Heart left ventricle (tissue), 16 donors: Measurements from ENCODE around the gene PF4V1. TPM values are rescaled to one million over a fixed set of nuclear protein-coding genes. Genes with fewer than 3 reads are reported as not detected.

Source experiments
- ATAC-seq, 4 donors: fragments of 200-7000 bp; cut with Tn5 transposase; one replicate each; pipeline ENCODE4 v1.9.1; 2020 to 2022; ENCODE audit warnings: moderate library complexity in 4 of 4, mild to moderate bottlenecking in 3 of 4, moderate number of reproducible peaks in 1 of 4
- DNase-seq, 5 donors: peaks; one replicate each; pipeline ENCODE4 v3.0.0-alpha.2; 2020
- H3K27ac ChIP-seq, 12 donors: fragments of 200-600 bp; sonication (generic) in 4 of 12; one replicate each; pipeline versions ENCODE4 v1.5.0 to v1.8.0; 2016 to 2022; ENCODE audit warnings: mild to moderate bottlenecking in 2 of 12
- H3K27me3 ChIP-seq, 9 donors: fragments of 200-600 bp; sonication (generic) in 2 of 9; one replicate each; pipeline versions ENCODE4 v1.5.1 to v1.8.0; 2016 to 2022; ENCODE audit warnings: mild to moderate bottlenecking in 3 of 9
- H3K36me3 ChIP-seq, 9 donors: fragments of 200-600 bp; sonication (generic) in 2 of 9; one replicate each; pipeline versions ENCODE4 v1.5.0 to v1.8.0; 2018 to 2022; ENCODE audit warnings: mild to moderate bottlenecking in 2 of 9
- H3K4me1 ChIP-seq, 12 donors: fragments of 200-600 bp; sonication (generic) in 4 of 12; one replicate each; pipeline versions ENCODE4 v1.5.0 to v1.8.0; 2016 to 2022; ENCODE audit warnings: mild to moderate bottlenecking in 3 of 12
- H3K4me3 ChIP-seq, 12 donors: fragments of 200-600 bp; sonication (generic) in 4 of 12; one replicate each; pipeline versions ENCODE4 v1.5.0 to v1.8.0; 2017 to 2022; ENCODE audit warnings: mild to moderate bottlenecking in 9 of 12, moderate library complexity in 4 of 12
- H3K9me3 ChIP-seq, 12 donors: fragments of 200-600 bp; sonication (generic) in 4 of 12; one replicate each; pipeline versions ENCODE4 v1.5.0 to v1.8.0; 2016 to 2022; ENCODE audit warnings: mild to moderate bottlenecking in 1 of 12
- CTCF ChIP-seq, 12 donors: fragments of 200-600 bp; sonication (generic) in 4 of 12; IDR thresholded peaks; one replicate each; pipeline versions ENCODE4 v1.5.0 to v1.8.0; 2018 to 2022; ENCODE audit warnings: antibody characterized with exemption in 12 of 12, mild to moderate bottlenecking in 5 of 12
- POLR2A ChIP-seq, 2 donors: fragments of 450-650 bp; IDR thresholded peaks; one replicate each; pipeline ENCODE4 v1.6.1; 2017; ENCODE audit warnings: antibody characterized with exemption in 2 of 2, mild to moderate bottlenecking in 2 of 2, moderate library complexity in 2 of 2
- WGBS, 4 donors: extraction: QIAGEN DNeasy Blood & Tissue Kit in 2 of 4; methylation state at CpG; one replicate each; pipeline versions ENCODE4 v1.1.5 to v1.1.7; 2013 to 2018; 5-methylcytosine and 5-hydroxymethylcytosine counted together
- intact Hi-C, 10 donors: fragments of 100-400 bp; cut with DNase I; formaldehyde crosslinking; loops; one replicate each; pipeline versions ENCODE4 v1.11.1 to v1.14.2; 2022
- polyA plus RNA-seq, 2 donors: library from polyadenylated mRNA; stranded (reverse); fragments of 200-250 nt; gene quantifications; one replicate each; pipeline ENCODE4 v1.2.3, GENCODE V29; 2013
- total RNA-seq, 9 donors: library from RNA; depleted of rRNA in 2 of 9; stranded (reverse); fragments of >200 nt in 2 of 9; fragmentation: NEBNext Ultra II Directional in 3 of 9; extraction: Animal tissue kit (Norgen Biotek cat#: 25700) in 3 of 9; gene quantifications; one replicate each; pipeline versions ENCODE4 v1.1.0 to v1.2.4, GENCODE V29; 2016 to 2023
- donor health status: ischemic (EF 13 %, LVEDD 7.1; RV severe dilation, severe dysfunction).
- donor health status: healthy with polysubstance abuse.
- donor health status: DM: no; HTN: yes; CAD: no.
- donor health status: DM: no; HTN: no; CAD: no.
- donor health status: ischemic (EF 25% LVEDD 6.9; RV normal size, moderate dysfunction).
- donor health status: ischemic (EF 25% LVEDD 5.7; RV mildly dilated, moderate dysfunction).
- donor health status: healthy.
- donor health status: DM: yes; HTN: yes; CAD: no.
- donor health status: ischemic (EF 35%, LVEDD 5.7; RV mildly dilated, moderate dysfunction).
- donor health status: nonischemic (EF 11% LVEDD 7.7; RV severe dilation, severe dysfunction).
- donor health status: DM: yes; HTN: yes; CAD: no.
- donor health status: PGD.
- donor health status: ischemic (EF 29% LVEDD 5.4; RV normal size, mild dysfunction).
- donor health status: nonischemic (EF 23%, LVEDD 6.1; RV moderate dilation, normal function).

PF4V1 gene
- total and polyA plus RNA-seq, 11 donors, result 0.93 TPM; not detected in 10

DNA sequence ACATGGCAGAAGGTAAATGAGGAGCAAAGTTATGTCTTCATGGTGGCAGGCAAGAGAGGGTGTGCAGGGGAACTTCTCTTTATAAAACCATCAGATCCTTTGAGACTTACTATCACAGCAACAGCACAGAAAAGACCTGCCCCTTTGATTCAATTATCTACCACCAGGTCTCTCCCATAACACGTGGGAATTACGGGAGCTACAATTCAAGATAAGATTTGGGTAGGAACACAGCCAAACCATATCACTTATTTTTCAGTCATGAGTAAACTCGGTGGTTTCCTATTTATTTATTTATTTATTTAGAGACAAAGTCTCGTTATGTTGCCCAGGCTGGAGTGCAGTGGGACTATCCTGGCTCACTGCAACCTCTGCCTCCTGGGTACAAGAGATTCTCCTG, 38.2 kb downstream of the PF4V1 start:
- intact Hi-C loops, result no loop called here
- H3K4me1 ChIP-seq, result peaks cover 0 to 6% (median 0%) of the 10 kb centered on the region in 12 donors
- H3K9me3 ChIP-seq, result no peaks in the 10 kb centered on the region
- no peak for ATAC-seq
- TF ChIP-seq POLR2A (IDR thresholded peaks at IDR 0.05) (no peak), CTCF (IDR thresholded peaks at IDR 0.05) (no peak)
- H3K36me3 ChIP-seq, result no peaks in the 10 kb centered on the region
- no peak for DNase-seq
- WGBS, 4 donors, result 50 to 65% (median 62%) methylated on average over 4 of the region's 4 CpGs
- no peaks in the 10 kb centered on the region for H3K27me3 ChIP-seq
- H3K27ac ChIP-seq, result peak overlapping the region in 1 of 12 donors; percentile 50
- no peak overlapping the region for H3K4me3 ChIP-seq

GRCh38 chr4:73891739-73892405, 38.8 kb downstream of the PF4V1 start:
- peak overlapping the region in 1 of 12 donors; percentile 50 for H3K27ac ChIP-seq
- ATAC-seq (peak in 1 of 4 donors; percentile 74), DNase-seq (no peak)
- H3K4me3 ChIP-seq, result no peak overlapping the region
- no peaks in the 10 kb centered on the region for H3K36me3 ChIP-seq
- 88 to 98% (median 94%) methylated on average over 1 of the region's 1 CpG for WGBS, 4 donors
- intact Hi-C loops, result no loop called here
- peaks cover 0 to 6% (median 0%) of the 10 kb centered on the region in 12 donors for H3K4me1 ChIP-seq
- no peak for TF ChIP-seq CTCF (IDR thresholded peaks at IDR 0.05)
- TF ChIP-seq POLR2A (IDR thresholded peaks at IDR 0.05), result no peak
- H3K27me3 ChIP-seq, result no peaks in the 10 kb centered on the region
- H3K9me3 ChIP-seq, result no peaks in the 10 kb centered on the region

DNA sequence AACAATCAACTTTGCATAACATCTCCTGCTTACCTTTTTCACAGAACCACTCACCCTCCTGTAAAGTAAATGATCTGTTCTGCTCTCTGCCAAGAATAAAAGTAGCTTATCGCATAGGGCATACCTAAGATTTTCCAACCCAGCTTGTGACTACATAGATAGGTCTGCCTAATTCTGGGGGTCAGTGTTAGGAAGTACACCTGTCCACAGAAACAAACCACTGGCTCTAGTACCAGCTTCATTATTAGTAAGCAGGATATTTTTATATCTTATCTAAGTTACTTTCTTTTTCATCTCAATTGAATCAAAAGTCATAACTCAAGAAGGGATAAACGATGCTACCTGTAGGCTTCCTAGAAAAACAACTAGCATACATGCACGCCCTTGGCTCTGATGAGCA, 39.9 kb downstream of the PF4V1 start:
- Histone ChIP-seq H3K36me3 (no peaks in the 10 kb centered on the region), H3K9me3 (no peaks in the 10 kb centered on the region), H3K4me1 (peaks cover 0 to 6% (median 0%) of the 10 kb centered on the region in 12 donors), H3K4me3 (no peak overlapping the region), H3K27me3 (no peaks in the 10 kb centered on the region), H3K27ac (no peak overlapping the region)
- ATAC-seq (no peak), DNase-seq (no peak)
- TF ChIP-seq POLR2A (IDR thresholded peaks at IDR 0.05) (no peak), CTCF (IDR thresholded peaks at IDR 0.05) (no peak)
- WGBS, 4 donors, result 75 to 78% (median 77%) methylated on average over 3 of the region's 3 CpGs
- intact Hi-C loops, result no loop called here

DNA sequence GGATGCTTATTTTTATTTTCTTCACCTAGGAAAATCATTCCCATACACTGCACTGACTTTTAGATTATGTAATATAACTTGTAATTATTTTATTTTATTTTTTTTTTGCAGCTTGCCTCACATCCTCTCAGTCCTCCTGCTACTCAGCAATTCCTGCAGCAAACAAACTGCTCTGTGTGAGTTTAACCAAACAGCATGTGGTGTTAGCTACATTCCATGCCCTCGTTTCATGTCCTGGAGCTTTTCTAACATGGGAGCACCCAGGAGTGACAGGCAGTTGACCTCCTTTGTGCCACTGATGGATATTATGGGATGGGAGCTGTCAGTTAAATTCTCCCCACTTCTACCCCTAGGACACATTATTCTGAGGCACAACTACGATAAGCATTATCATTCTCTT, 40.9 kb downstream of the PF4V1 start:
- WGBS, 4 donors, result 22 to 65% (median 40%) methylated on average over 2 of the region's 2 CpGs
- intact Hi-C loops, result no loop called here
- ATAC-seq (no peak), DNase-seq (no peak)
- no peaks in the 10 kb centered on the region for H3K36me3 ChIP-seq
- no peak overlapping the region for H3K4me3 ChIP-seq
- no peak overlapping the region for H3K27ac ChIP-seq
- TF ChIP-seq POLR2A (IDR thresholded peaks at IDR 0.05), result no peak
- TF ChIP-seq CTCF (IDR thresholded peaks at IDR 0.05), result no peak
- H3K27me3 ChIP-seq, result no peaks in the 10 kb centered on the region
- H3K4me1 ChIP-seq, result peaks cover 0 to 6% (median 0%) of the 10 kb centered on the region in 12 donors
- H3K9me3 ChIP-seq, result no peaks in the 10 kb centered on the region
